Duodenal mucosa (tissue), 2 donors: Measurements from ENCODE around the gene VPS35L.

Source experiments
- H3K27ac ChIP-seq: one replicate; pipeline ENCODE4 v1.7.0; 2013; ENCODE audit warnings: low read depth, low read length
- H3K27me3 ChIP-seq, 2 donors: one replicate each; pipeline ENCODE4 v1.7.0; 2013; ENCODE audit warnings: low read length in 2 of 2, control low read depth in 1 of 2; ENCODE audit not compliant: insufficient read depth in 2 of 2, control insufficient read depth in 1 of 2
- H3K36me3 ChIP-seq, 2 donors: one replicate each; pipeline ENCODE4 v1.7.0; 2013; ENCODE audit warnings: low read length in 2 of 2, control low read depth in 1 of 2; ENCODE audit not compliant: insufficient read depth in 2 of 2, control insufficient read depth in 1 of 2
- H3K4me1 ChIP-seq, 2 donors: one replicate each; pipeline ENCODE4 v1.7.0; 2013; ENCODE audit warnings: low read length in 2 of 2, control low read depth in 1 of 2; ENCODE audit not compliant: insufficient read depth in 2 of 2, control insufficient read depth in 1 of 2
- H3K4me3 ChIP-seq, 2 donors: one replicate each; pipeline ENCODE4 v1.7.0; 2013; ENCODE audit warnings: low read length in 2 of 2, low read depth in 1 of 2
- H3K9ac ChIP-seq, 2 donors: one replicate each; pipeline ENCODE4 v1.7.0; 2013; ENCODE audit warnings: low read length in 2 of 2, low read depth in 1 of 2
- H3K9me3 ChIP-seq, 2 donors: one replicate each; pipeline ENCODE4 v1.7.0; 2013; ENCODE audit warnings: low read length in 2 of 2, control low read depth in 1 of 2; ENCODE audit not compliant: control insufficient read depth in 1 of 2

The VPS35L gene

GRCh38 chr16:19521471-19522396 lies 33.8 kb upstream of the VPS35L start, which contains the start of gene GDE1:
GDE1 (minus strand) TSS chr16:19522098; CDS start chr16:19521964, 134 bp downstream.
- H3K36me3 ChIP-seq = peaks cover 0 to 3% of the 10 kb centered on the region in 2 donors
- peak within 1 kb of the TSS; percentile 89 to 93 for H3K4me3 ChIP-seq
- no peaks in the 10 kb centered on the region for H3K9me3 ChIP-seq
- no peaks in the 10 kb centered on the region for H3K27me3 ChIP-seq
- H3K27ac ChIP-seq = peak within 1 kb of the TSS; percentile 93
- peaks cover 25 to 41% of the 10 kb centered on the region in 2 donors for H3K4me1 ChIP-seq
- peak within 1 kb of the TSS; percentile 92 to 94 for H3K9ac ChIP-seq

- Histone ChIP-seq H3K9ac (peak overlapping the region; percentile 92 to 94), H3K4me1 (peaks cover 19 to 35% of the 10 kb centered on the region in 2 donors)
Measured at GRCh38 chr16:19522397-19522732, 33.1 kb upstream of the VPS35L start.

DNA sequence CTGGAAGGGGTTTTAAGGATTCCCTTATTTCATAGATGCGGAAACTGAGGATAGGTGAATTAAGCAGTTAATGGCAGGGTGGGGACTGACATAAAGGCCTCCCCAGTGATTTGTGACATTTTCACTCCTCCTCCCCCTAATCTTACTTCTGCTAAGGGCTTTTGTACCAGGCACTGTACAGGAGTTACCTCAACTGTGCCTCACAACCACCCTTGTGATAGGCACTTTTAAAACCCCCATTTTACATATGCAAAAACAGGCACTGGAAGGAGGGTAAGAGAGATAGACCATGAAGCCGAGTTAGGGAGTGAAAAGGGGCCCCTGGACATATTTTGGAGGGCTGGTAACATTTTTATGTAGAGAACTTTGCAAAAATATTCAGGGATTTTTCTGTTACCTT lies 32.7 kb upstream of the VPS35L start:
- no peak overlapping the region for H3K9ac ChIP-seq
- no peaks in the 10 kb centered on the region for H3K27me3 ChIP-seq
- no peaks in the 10 kb centered on the region for H3K36me3 ChIP-seq
- no peaks in the 10 kb centered on the region for H3K9me3 ChIP-seq
- H3K4me1 ChIP-seq = peaks cover 15 to 35% of the 10 kb centered on the region in 2 donors
- no peak overlapping the region for H3K27ac ChIP-seq
- no peak overlapping the region for H3K4me3 ChIP-seq

More at GRCh38 chr16:19522397-19522732, 33.1 kb upstream of the VPS35L start:
- H3K9me3 ChIP-seq = no peaks in the 10 kb centered on the region
- H3K4me3 ChIP-seq = peak overlapping the region in 1 of 2 donors; percentile 89
- peaks cover 0 to 1% of the 10 kb centered on the region in 2 donors for H3K36me3 ChIP-seq
- no peaks in the 10 kb centered on the region for H3K27me3 ChIP-seq
- no peak overlapping the region for H3K27ac ChIP-seq

GRCh38 chr16:19523184-19523558 lies 32.3 kb upstream of the VPS35L start:
- Histone ChIP-seq H3K9me3 (no peaks in the 10 kb centered on the region), H3K36me3 (peaks cover under 1 to 2% of the 10 kb centered on the region in 2 donors), H3K27ac (no peak overlapping the region), H3K9ac (no peak overlapping the region), H3K4me1 (peaks cover 15 to 35% of the 10 kb centered on the region in 2 donors), H3K27me3 (no peaks in the 10 kb centered on the region), H3K4me3 (no peak overlapping the region)

GRCh38 chr16:19523559-19524355 lies 31.7 kb upstream of the VPS35L start, which contains the start of gene CCP110:
CCP110 (plus strand) TSS chr16:19523942; CDS start chr16:19527882, 3,940 bp downstream.
- peak within 1 kb of the TSS; percentile 81 to 96 for H3K4me3 ChIP-seq
- no peaks in the 10 kb centered on the region for H3K9me3 ChIP-seq
- H3K9ac ChIP-seq = peak within 1 kb of the TSS; percentile 66 to 83
- peaks cover 14 to 29% of the 10 kb centered on the region in 2 donors for H3K4me1 ChIP-seq
- no peak within 1 kb of the TSS for H3K27ac ChIP-seq
- H3K36me3 ChIP-seq = peaks cover 5 to 6% of the 10 kb centered on the region in 2 donors
- H3K27me3 ChIP-seq = no peaks in the 10 kb centered on the region

GRCh38 chr16:19524356-19524615 lies 31.2 kb upstream of the VPS35L start:
- H3K36me3 ChIP-seq = peaks cover 5 to 6% of the 10 kb centered on the region in 2 donors
- peak overlapping the region; percentile 81 to 96 for H3K4me3 ChIP-seq
- H3K27ac ChIP-seq = no peak overlapping the region
- no peaks in the 10 kb centered on the region for H3K27me3 ChIP-seq
- no peaks in the 10 kb centered on the region for H3K9me3 ChIP-seq
- peak overlapping the region; percentile 66 to 83 for H3K9ac ChIP-seq
- peaks cover 11 to 24% of the 10 kb centered on the region in 2 donors for H3K4me1 ChIP-seq

GRCh38 chr16:19524616-19525384 lies 30.7 kb upstream of the VPS35L start:
- Histone ChIP-seq H3K9me3 (no peaks in the 10 kb centered on the region), H3K27me3 (no peaks in the 10 kb centered on the region), H3K9ac (peak overlapping the region; percentile 66 to 83), H3K36me3 (peaks cover 5 to 6% of the 10 kb centered on the region in 2 donors), H3K4me3 (peak overlapping the region; percentile 81 to 96), H3K4me1 (peaks cover 11 to 18% of the 10 kb centered on the region in 2 donors), H3K27ac (no peak overlapping the region)

- H3K4me1 ChIP-seq = peaks cover 11 to 14% of the 10 kb centered on the region in 2 donors
- peak overlapping the region; percentile 81 to 96 for H3K4me3 ChIP-seq
- H3K9me3 ChIP-seq = no peaks in the 10 kb centered on the region
- peak overlapping the region in 1 of 2 donors; percentile 66 for H3K9ac ChIP-seq
- peaks cover 5 to 6% of the 10 kb centered on the region in 2 donors for H3K36me3 ChIP-seq
- H3K27ac ChIP-seq = no peak overlapping the region
- no peaks in the 10 kb centered on the region for H3K27me3 ChIP-seq
Measured at GRCh38 chr16:19525385-19525723, 30.1 kb upstream of the VPS35L start.

DNA sequence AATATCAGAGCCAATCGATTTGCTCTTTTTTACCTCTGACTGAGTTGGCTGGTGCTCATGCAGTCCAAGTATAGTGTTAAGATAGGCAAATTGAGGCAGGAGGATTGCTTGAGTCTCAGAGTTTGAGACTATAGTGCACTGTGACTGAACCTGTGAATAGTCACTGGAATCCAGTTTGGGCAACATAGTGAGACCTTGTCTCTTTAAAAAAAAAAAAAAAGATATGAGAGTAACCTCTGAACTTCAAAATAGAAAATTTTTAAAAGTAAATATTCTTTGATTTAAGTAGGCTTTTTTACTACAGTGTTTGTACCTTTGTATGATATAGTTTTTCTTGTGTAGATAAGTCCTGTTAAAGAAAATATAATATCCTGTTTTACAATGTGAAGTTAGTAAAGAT lies 28.3 kb upstream of the VPS35L start:
- H3K36me3 ChIP-seq = peaks cover 5 to 8% of the 10 kb centered on the region in 2 donors
- H3K4me3 ChIP-seq = no peak overlapping the region
- H3K27me3 ChIP-seq = no peaks in the 10 kb centered on the region
- H3K27ac ChIP-seq = no peak overlapping the region
- no peaks in the 10 kb centered on the region for H3K9me3 ChIP-seq
- no peak overlapping the region for H3K9ac ChIP-seq
- peaks cover 10 to 12% of the 10 kb centered on the region in 2 donors for H3K4me1 ChIP-seq
